Right kidney (tissue), 1 donor: ENCODE measurements around the gene ISL2.

Experiments used
- DNase-seq: peaks from one replicate; pipeline ENCODE4 v3.0.0-alpha.2; 2016

Gene ISL2

GRCh38 chr15:76377217-76377616 lies 40.6 kb downstream of the ISL2 start:
- no peak for DNase-seq

- DNase-seq: no peak
These were observed 41.2 kb downstream of the ISL2 start for GRCh38 chr15:76377751-76378150.

- DNase-seq: no peak
These were observed 42.1 kb downstream of the ISL2 start for GRCh38 chr15:76378691-76379090.

- no peak for DNase-seq
These were observed 43.7 kb downstream of the ISL2 start for GRCh38 chr15:76380249-76380648.

GRCh38 chr15:76381366-76381765 lies 44.8 kb downstream of the ISL2 start:
- no peak for DNase-seq

- no peak for DNase-seq
These were observed 46.6 kb downstream of the ISL2 start for GRCh38 chr15:76382987-76383728.

GRCh38 chr15:76384409-76384808 lies 47.8 kb downstream of the ISL2 start:
- DNase-seq: no peak

GRCh38 chr15:76386178-76386577 lies 49.6 kb downstream of the ISL2 start:
- no peak for DNase-seq

GRCh38 chr15:76386926-76387325 lies 50.4 kb downstream of the ISL2 start:
- no peak for DNase-seq

- no peak for DNase-seq
These were observed 54.0 kb downstream of the ISL2 start for GRCh38 chr15:76390571-76390970.

GRCh38 chr15:76391309-76391708 lies 54.7 kb downstream of the ISL2 start:
- no peak for DNase-seq

GRCh38 chr15:76391847-76392246 lies 55.3 kb downstream of the ISL2 start:
- DNase-seq: no peak
